NCI-H526 (cell line): ENCODE data around the gene PCSK5.
"Not testable (repeated sequence)": the region's sequence is repeated elsewhere in the genome, so short reads cannot be mapped to it uniquely, and the experiment has no call there.

Experiments used
- DNase-seq, 2 experiments: peaks; one replicate each; lab custom pipeline; 2025; lab: John Stamatoyannopoulos, UW

PCSK5 gene

DNA sequence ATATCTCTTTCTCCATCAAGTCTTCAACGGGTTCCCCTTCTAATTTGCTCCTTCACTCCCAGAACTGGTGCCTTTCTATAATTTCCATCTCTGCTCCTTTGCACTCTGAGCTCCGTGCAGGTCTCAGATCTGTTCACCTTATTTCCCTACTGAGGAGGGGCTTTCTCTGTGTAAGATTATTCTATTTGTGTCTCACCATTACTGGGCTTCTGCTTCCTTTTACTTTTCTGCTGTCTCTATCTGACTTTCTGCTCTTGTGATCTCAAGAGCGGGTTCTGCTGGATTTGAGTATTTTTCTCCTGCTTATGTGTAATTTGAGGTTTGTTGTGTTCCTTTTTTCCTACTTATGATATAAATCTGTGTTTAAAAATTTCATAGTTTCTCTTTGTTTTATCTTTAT, 117.5 kb downstream of the PCSK5 start:
- DNase-seq = peak in 1 of 2 experiments; percentile 20

DNA sequence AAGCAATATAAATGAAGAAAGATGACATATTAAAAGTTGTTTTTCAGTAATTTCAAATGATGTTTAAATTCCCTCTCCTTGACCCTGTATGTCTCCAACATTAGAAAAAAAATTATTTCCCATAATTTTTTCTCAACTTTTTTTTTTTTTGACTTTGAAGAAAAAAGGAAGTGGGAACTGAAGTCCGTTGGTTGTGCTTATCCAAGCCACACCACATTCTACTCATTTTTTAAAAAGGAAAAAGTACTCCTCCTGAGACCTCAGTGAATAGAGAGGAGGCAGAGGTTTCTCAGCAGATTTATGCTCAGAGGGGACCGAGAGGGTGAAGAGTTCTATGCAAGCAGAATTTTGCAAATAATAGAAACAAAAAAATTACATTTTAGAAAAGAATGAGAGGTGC, 123.3 kb downstream of the PCSK5 start:
- DNase-seq = no peak

- no peak for DNase-seq
Observed at GRCh38 chr9:76018235-76018634, 127.8 kb downstream of the PCSK5 start.

DNA sequence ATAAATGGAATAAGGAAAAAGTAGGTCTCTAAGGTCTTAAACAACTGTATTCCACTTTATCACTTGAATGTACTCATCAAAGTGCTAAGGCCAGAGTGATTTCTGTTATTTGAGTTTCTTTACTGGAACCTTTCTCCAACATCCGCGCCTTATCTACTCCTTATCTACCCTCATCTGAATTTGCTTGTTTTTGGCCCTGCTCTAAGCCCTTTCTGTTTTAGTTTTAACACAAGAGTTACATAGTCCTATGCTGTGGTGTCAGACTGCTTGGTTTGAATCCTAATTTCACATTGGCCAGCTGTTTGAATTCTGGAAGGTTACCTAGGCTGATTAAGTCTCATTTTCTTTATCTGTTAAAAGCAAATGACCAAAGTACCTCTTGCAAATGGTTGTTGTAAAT, 128.3 kb downstream of the PCSK5 start:
- no peak for DNase-seq

DNA sequence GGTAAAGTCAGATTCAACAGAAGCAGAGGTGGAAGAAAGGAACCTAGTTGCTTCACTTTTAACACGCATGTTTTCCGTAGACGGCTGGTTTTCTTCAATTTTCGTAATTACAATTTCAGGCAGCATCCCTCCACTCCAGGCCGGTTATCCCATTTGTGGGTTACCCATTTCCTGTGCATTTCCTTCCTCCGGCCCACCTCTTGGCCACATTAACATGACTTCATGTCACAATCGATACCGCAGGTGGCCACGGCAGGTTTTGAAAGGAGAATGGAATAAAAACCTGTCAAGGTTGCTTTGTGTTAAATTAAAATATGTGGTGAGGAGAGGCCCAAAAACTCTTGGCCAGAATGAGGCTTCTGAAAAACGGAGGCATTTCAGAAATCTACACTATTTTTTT, 130.2 kb downstream of the PCSK5 start:
- no peak for DNase-seq

- no peak for DNase-seq
Observed at GRCh38 chr9:76022317-76022716, 131.8 kb downstream of the PCSK5 start.

DNA sequence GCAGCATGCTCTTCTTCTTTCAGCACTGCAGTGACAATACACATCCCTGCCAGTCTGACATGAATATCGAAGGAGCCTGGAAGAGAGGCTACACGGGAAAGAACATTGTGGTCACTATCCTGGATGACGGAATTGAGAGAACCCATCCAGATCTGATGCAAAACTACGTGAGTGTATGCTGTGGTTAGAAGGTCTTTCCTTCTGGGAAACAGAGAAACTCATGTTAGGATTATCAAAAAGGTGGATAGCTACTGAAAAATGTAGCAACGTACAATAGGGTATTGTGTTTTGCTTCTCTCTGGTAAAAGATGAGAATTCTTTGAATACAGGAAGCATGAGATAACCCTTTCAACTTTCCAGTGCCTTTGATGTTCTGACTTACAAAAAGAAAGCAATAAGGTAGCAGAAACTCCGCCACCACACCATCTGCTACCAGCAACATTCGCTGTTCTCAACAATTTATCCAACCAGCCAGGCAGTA, 133.3 kb downstream of the PCSK5 start:
- DNase-seq = peak in 1 of 2 experiments; percentile 24

GRCh38 chr9:76025286-76025685, 134.8 kb downstream of the PCSK5 start:
- DNase-seq = no peak

- DNase-seq = no peak
Observed at GRCh38 chr9:76026796-76027195, 136.3 kb downstream of the PCSK5 start.

DNA sequence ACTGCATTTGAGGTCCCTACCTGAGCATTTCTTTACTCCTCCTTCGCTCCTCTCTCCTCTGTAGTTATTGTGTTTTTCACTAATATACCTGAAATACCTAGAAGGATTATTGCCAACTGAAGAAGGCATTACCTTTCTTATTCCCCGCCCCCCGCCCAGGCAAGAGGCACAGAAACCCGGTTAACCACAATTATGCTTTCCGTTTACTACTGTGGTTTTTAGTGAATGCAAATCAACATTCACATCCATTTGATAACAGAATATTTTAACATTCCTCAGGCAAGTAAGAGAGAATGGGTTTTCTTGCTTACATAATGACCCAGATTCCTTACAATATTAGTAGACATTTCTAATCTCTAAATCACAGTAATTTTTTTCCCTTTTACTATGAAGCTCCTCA, 136.9 kb downstream of the PCSK5 start:
- peak; percentile 50 to 61 for DNase-seq

GRCh38 chr9:76027861-76028260, 137.4 kb downstream of the PCSK5 start:
- no peak for DNase-seq

DNA sequence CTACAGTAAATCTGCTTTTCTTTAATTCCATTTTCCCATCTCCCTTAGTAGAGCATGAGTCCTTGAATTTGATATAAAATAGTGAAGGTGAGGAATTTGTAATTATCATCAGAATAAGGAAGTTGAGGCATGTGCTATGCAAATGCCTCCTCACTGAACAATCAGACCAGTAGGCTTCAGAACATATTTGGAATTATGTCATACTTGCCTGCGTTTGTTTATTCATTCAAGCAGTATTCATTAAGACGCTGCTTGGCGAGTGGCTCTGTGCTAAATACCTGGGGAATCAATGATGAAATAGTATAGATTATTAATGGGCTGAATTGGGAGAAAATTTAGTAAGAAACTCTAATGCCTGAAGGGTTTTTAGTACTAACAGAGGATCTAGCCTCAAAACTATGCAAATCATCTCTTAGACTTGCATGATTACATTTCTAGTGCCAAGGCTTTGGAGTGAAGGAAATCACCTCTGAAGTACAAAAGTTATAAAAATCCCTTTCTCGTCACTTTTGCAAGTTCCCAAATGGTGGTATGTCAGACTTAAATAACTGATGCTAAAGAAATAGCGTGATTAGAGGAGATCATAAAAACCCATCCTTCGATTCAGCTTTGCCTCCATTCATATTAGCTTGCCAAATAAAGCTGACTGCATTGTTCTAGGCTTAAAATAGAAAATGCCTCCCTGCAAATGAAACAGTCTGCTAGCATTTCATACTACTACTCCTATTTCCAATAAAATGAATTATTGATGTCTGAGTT, 141.7 kb downstream of the PCSK5 start:
- DNase-seq = peak; percentile 21 to 45

- DNase-seq = no peak
Observed at GRCh38 chr9:76032797-76033373, 142.4 kb downstream of the PCSK5 start.

- DNase-seq = no peak
Observed at GRCh38 chr9:76034049-76034448, 143.6 kb downstream of the PCSK5 start.

DNA sequence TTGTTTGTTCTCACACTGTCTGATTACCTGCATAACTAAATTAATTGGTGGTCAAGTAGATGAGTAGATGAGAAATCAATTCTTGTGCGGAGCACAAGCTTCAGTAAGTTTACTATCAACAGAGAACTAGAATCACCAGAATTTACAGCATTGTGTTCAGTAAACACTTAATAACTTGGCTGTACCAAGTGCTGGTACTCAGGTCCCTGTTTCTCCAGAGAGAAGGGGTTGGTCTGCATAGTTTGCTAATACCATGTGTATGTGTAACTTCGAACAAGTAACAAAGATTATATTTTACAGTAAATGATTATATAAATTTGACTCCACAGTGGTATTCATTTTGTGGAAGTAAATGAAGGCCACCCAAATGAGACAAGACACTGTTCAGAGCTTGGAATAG, 146.3 kb downstream of the PCSK5 start:
- DNase-seq = peak; percentile 46 to 47

DNA sequence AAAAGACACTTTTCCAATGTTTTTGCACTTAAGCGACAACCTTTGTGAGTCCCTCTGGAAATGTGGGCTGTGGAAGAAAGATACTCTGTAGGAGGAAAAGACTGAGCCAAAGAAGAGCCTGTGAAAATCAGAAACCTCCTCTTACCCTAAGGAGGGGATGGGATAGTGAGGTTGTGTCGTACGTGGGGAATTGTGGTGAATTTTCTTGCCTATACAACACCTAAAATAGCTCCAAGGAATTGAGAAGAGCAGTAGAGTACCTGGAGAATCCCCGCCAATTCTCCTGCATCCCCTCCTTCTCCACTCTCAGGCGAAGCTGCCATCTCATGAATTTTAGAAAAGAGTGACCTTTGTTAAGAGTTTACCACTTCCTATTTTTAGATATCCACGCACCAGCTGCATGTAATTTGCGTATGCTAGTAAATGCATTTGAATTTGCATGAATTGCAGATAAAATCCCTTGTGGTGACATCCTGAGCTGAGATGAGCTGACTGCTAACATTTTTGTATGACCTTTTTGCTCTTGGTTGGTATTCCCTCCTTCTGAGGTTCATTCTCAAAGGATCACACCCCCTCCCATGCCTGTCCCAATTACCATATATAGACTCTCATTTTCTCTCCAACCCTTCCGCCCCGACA, 147.2 kb downstream of the PCSK5 start:
- DNase-seq = peak; percentile 91 to 97

GRCh38 chr9:76038431-76038830, 148.0 kb downstream of the PCSK5 start:
- peak in 1 of 2 experiments; percentile 14 for DNase-seq

GRCh38 chr9:76044266-76044819, 153.9 kb downstream of the PCSK5 start:
- no peak for DNase-seq

GRCh38 chr9:76045221-76045620, 154.7 kb downstream of the PCSK5 start:
- no peak for DNase-seq

DNA sequence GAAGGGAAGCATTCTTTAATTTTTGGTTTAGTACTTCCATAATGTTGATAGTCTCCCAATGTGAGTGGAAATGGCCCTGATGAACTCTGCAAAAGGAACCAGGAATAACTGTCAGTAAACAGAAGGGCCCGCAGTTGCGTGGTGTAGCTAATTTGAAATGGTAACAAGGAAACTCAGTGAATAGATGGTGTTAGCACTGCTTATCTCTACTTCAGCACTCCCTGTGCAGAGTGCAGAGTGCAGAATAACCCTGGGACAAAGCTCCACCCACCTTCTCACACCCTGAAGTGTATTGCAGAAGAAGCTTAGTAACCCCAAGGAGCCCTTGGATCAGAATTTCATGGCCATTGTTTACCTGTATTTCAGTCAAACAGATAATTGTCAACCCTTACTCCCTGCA, 158.9 kb downstream of the PCSK5 start:
- DNase-seq = peak; percentile 29 to 52

DNA sequence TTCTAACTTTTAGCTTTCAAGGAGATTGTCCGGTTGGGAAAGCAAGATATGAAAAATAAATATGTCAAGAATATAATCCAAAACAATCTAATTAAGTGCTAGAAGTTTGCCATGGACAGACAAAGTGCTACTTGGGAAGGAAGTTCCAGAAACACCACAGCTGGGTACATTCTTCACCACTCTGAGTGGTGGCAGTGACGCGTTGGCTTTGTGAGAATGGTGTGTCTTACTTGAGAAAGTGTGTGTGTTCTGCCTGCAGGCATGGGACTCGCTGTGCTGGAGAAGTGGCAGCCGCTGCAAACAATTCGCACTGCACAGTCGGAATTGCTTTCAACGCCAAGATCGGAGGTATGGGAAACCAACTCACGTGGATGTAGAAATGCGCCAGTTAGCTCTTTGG, 177.2 kb downstream of the PCSK5 start:
- DNase-seq = no peak

DNA sequence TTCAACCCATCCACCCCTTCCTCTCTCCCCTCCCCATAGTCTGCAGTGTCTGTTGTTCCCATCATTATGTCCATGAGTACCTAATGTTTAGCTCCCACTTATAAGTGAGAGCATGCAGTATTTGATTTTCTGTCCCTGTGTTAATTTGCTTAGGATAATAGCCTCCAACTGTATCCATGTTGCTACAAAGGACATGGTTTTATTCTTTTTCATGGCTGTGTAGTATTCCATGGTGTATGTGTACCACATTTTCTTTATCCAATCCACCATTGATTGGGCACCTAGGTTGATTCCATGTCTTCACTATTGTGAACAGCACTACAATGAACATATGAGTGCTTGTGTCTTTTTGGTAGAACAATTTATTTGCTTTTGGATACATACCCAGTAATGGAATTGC, 187.1 kb downstream of the PCSK5 start:
- no peak for DNase-seq

DNA sequence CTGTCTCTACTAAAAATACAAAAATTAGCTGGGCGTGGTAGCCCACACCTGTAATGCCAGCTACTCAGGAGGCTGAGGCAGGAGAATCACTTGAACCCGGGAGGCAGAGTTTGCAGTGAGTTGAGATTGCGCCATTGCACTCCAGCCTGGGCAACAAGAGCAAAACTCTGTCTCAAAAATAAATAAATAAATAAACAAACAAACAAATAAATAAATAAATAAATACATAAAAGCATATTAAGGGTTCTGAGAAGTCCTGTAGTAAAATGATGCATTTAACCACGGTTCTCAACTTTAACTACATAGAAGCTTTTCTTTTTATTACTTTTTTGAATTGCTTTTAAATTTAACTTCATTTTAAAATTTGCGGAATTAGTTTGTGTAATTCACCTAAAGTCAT, 190.8 kb downstream of the PCSK5 start:
- not testable (repeated sequence) for DNase-seq
